ENCODE results near the gene RHBDL1.

Gene RHBDL1

DNA sequence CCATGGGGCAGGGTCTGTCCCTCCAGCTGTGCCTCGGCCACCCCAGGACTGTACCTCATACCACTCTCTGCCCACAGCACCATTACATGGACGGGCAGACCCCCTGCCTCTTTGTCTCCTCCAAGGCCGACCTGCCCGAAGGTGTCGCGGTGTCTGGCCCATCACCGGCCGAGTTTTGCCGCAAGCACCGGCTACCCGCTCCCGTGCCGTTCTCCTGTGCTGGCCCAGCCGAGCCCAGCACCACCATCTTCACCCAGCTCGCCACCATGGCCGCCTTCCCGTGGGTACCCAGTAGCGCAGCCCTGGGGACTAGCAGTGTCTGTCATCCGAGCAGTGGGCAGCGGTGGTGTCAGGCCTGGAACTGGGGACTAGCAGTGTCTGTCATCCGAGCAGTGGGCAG, 2.6 kb upstream of the RHBDL1 start:
- TF ChIP-seq, protein P1, sequence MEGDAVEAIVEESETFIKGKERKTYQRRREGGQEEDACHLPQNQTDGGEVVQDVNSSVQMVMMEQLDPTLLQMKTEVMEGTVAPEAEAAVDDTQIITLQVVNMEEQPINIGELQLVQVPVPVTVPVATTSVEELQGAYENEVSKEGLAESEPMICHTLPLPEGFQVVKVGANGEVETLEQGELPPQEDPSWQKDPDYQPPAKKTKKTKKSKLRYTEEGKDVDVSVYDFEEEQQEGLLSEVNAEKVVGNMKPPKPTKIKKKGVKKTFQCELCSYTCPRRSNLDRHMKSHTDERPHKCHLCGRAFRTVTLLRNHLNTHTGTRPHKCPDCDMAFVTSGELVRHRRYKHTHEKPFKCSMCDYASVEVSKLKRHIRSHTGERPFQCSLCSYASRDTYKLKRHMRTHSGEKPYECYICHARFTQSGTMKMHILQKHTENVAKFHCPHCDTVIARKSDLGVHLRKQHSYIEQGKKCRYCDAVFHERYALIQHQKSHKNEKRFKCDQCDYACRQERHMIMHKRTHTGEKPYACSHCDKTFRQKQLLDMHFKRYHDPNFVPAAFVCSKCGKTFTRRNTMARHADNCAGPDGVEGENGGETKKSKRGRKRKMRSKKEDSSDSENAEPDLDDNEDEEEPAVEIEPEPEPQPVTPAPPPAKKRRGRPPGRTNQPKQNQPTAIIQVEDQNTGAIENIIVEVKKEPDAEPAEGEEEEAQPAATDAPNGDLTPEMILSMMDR (IDR thresholded peaks at IDR 0.05): no peak
- no peak for TF ChIP-seq ZFX (IDR thresholded peaks at IDR 0.05; ENCODE audit: borderline replicate concordance)
- peak overlapping the region; percentile 82 for H3K27ac ChIP-seq

DNA sequence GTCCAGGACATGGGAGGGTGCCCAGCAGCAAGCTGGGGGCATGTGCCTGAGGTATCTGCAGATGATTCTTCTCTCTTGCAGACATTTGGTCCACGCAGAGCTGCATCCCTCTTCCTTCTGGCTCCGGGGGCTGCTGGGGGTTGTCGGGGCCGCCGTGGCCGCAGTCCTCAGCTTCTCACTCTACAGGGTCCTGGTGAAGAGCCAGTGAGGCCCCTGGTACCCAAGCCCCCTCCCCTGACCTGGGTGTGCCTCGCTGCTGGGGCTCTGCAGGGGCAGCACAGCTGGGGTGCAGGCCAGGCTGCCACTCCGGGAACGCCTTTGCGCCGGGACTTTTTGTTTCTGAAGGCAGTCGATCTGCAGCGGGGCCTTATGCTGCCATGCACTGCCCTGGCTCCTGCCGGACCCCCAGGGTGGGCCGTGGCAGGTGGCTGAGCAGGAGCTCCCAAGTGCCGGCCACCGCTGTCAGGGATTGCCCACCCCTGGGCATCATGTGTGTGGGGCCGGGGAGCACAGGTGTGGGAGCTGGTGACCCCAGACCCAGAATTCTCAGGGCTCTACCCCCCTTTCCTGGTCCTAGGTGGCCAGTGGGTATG, 2.0 kb upstream of the RHBDL1 start:
- no peak for TF ChIP-seq ZFX (IDR thresholded peaks at IDR 0.05; ENCODE audit: borderline replicate concordance)
- TF ChIP-seq, protein P1 (IDR thresholded peaks at IDR 0.05): no peak
- H3K27ac ChIP-seq: peak overlapping the region; percentile 82

- peak overlapping the region; percentile 82 for H3K27ac ChIP-seq
- no peak for TF ChIP-seq ZFX (IDR thresholded peaks at IDR 0.05; ENCODE audit: borderline replicate concordance)
- TF ChIP-seq, protein P1 (IDR thresholded peaks at IDR 0.05): no peak
Observed at GRCh38 chr16:674214-674881, 1.1 kb upstream of the RHBDL1 start.

- TF ChIP-seq, protein P1 (IDR thresholded peaks at IDR 0.05): no peak
- TF ChIP-seq ZFX (IDR thresholded peaks at IDR 0.05; ENCODE audit: borderline replicate concordance): no peak
- H3K27ac ChIP-seq: peak overlapping the region; percentile 82
Observed at GRCh38 chr16:675884-676564, 553 bp downstream of the RHBDL1 start.

GRCh38 chr16:676565-676902, 1.1 kb downstream of the RHBDL1 start:
- peak overlapping the region; percentile 82 for H3K27ac ChIP-seq
- TF ChIP-seq, protein P1 (IDR thresholded peaks at IDR 0.05): no peak
- TF ChIP-seq ZFX (IDR thresholded peaks at IDR 0.05; ENCODE audit: borderline replicate concordance): no peak

GRCh38 chr16:676913-677312, 1.4 kb downstream of the RHBDL1 start:
- peak overlapping the region; percentile 98; the same call in 1 of the 2 replicates for H3K27ac ChIP-seq
- TF ChIP-seq, protein P1 (IDR thresholded peaks at IDR 0.05): no peak
- no peak for TF ChIP-seq ZFX (IDR thresholded peaks at IDR 0.05; ENCODE audit: borderline replicate concordance)

Data from 22Rv1 (cell line).